HCT116 (cell line): Measurements from ENCODE around the gene GNG13.

Experiments
- CTCF ChIP-seq, 3 experiments: fragments of 200-600 bp in 1 of 3; sonication (generic) in 1 of 3; IDR thresholded peaks in 2 of 3; conservative IDR thresholded peaks in 1 of 3; 2 replicates each; pipeline ENCODE4 v1.5.1; 2012 to 2017; ENCODE audit warnings: low read depth in 2 of 3, low read length in 2 of 3, antibody characterized with exemption in 1 of 3, borderline replicate concordance in 1 of 3, control low read depth in 1 of 3, mild to moderate bottlenecking in 1 of 3, mixed read lengths in 1 of 3, mixed run types in 1 of 3, moderate library complexity in 1 of 3; ENCODE audit not compliant: insufficient read depth in 1 of 3
- ELF1 ChIP-seq: IDR thresholded peaks from 2 replicates; pipeline ENCODE4 v1.6.1; 2012; ENCODE audit warnings: low read depth, borderline replicate concordance
- EZH2 ChIP-seq: fragments of 200-600 bp; sonication (generic); IDR thresholded peaks from 2 replicates; pipeline ENCODE4 v1.6.1; 2017; ENCODE audit warnings: antibody characterized with exemption, mixed run types
- EZH2phosphoT487 ChIP-seq: fragments of 200-600 bp; IDR thresholded peaks from 2 replicates; pipeline ENCODE4 v1.6.1; 2018; ENCODE audit warnings: antibody characterized with exemption, borderline replicate concordance
- JUND ChIP-seq: IDR thresholded peaks from 2 replicates; pipeline ENCODE4 v1.6.1; 2012
- MAX ChIP-seq: IDR thresholded peaks from 2 replicates; pipeline ENCODE4 v1.6.1; 2012
- POLR2A ChIP-seq: IDR thresholded peaks from 2 replicates; pipeline ENCODE4 v1.7.0; 2011; ENCODE audit warnings: borderline replicate concordance; ENCODE audit not compliant: insufficient read depth, insufficient read length; ENCODE audit errors: extremely low read depth
- POLR2AphosphoS5 ChIP-seq: IDR thresholded peaks from 2 replicates; pipeline ENCODE4 v1.6.1; 2011; ENCODE audit warnings: mild to moderate bottlenecking, low read depth, low read length, moderate library complexity

GRCh38 chr16:835373-835772, 34.8 kb upstream of the GNG13 start:
- TF ChIP-seq CTCF (IDR thresholded peaks at IDR 0.05 in 2 of 3, conservative IDR thresholded peaks at IDR 0.05 in 1 of 3; ENCODE audit: borderline replicate concordance in 1 of 3, insufficient read depth in 1 of 3, low read depth in 2 of 3, low read length in 2 of 3) (no peak), ELF1 (no peak), EZH2 (no peak), MAX (no peak), POLR2AphosphoS5 (no peak), POLR2A (no peak), JUND (no peak), EZH2phosphoT487 (no peak)
